ENCODE results near the gene CEP164. TPM values are rescaled to one million over a fixed set of nuclear protein-coding genes. Genes with fewer than 3 reads are reported as not detected.

CEP164 gene
- polyA plus RNA-seq, 1 of the 3 experiments (the other 2 are of a cell fraction): 27.7 TPM

- ChIA-PET POLR2A (no interaction called here), CTCF (interaction anchor here (1.1 kb wide), 2 partner anchors 43 to 47 kb away, joined by 3 read pairs; partner anchors contain the start of gene CEP164)
- no peak overlapping the region for H2AFZ ChIP-seq (ENCODE audit: low read depth)
- no peaks in the 10 kb centered on the region for H3K27me3 ChIP-seq (ENCODE audit: insufficient read depth)
- H3K27ac ChIP-seq (ENCODE audit: low read depth in 2 of 2, low read length in 1 of 2): no peak overlapping the region
- no peak for DNase-seq
- H3K36me3 ChIP-seq (replicated peaks in 1 of 2; ENCODE audit: control insufficient read depth in 1 of 2, insufficient read depth in 2 of 2, low read length in 1 of 2): peaks cover 22 to 50% of the 10 kb centered on the region in 2 experiments
- TF ChIP-seq SMC3 (IDR thresholded peaks at IDR 0.05; ENCODE audit: low read depth, low read length) (no peak), TAF1 (IDR thresholded peaks at IDR 0.05; ENCODE audit: borderline replicate concordance, low read depth, low read length) (no peak), RAD21 (IDR thresholded peaks at IDR 0.05; ENCODE audit: low read length) (no peak), GABPA (IDR thresholded peaks at IDR 0.05; ENCODE audit: low read depth) (no peak)
- 90% methylated on average over 8 of the region's 8 CpGs for WGBS (ENCODE audit: low lambda C conversion rate)
- no peaks in the 10 kb centered on the region for H3K9me2 ChIP-seq
- H3K9ac ChIP-seq: no peak overlapping the region
- H3K4me2 ChIP-seq: no peak overlapping the region
- no peaks in the 10 kb centered on the region for H3K9me3 ChIP-seq
- H3K4me3 ChIP-seq (ENCODE audit: low read depth in 2 of 2, low read length in 1 of 2): no peak overlapping the region
- H3K79me2 ChIP-seq (ENCODE audit: insufficient read depth): no peaks in the 10 kb centered on the region
- peaks cover 0 to 10% of the 10 kb centered on the region in 2 experiments; a peak in 1 of 4 replicates for H3K4me1 ChIP-seq (ENCODE audit: control insufficient read depth in 1 of 2, insufficient read depth in 2 of 2, low read depth in 1 of 2, low read length in 1 of 2)
- H3F3A ChIP-seq (replicated peaks; ENCODE audit: insufficient read depth): no peaks in the 10 kb centered on the region
- no peaks in the 10 kb centered on the region for H4K20me1 ChIP-seq (ENCODE audit: insufficient read depth)
Observed at GRCh38 chr11:117374316-117375055, 46.8 kb downstream of the CEP164 start.

GRCh38 chr11:117375960-117376359 is 48.3 kb downstream of the CEP164 start:
- CTCF ChIA-PET: interaction anchor here (1.3 to 1.6 kb wide), 2 partner anchors 433 to 443 kb away, joined by 4 read pairs; no protein-coding TSS in a partner anchor
- peaks cover 0 to 17% of the 10 kb centered on the region in 2 experiments; a peak in 1 of 4 replicates for H3K4me1 ChIP-seq (ENCODE audit: control insufficient read depth in 1 of 2, insufficient read depth in 2 of 2, low read depth in 1 of 2, low read length in 1 of 2)
- H3K79me2 ChIP-seq (ENCODE audit: insufficient read depth): no peaks in the 10 kb centered on the region
- no peaks in the 10 kb centered on the region for H3K27me3 ChIP-seq (ENCODE audit: insufficient read depth)
- H3F3A ChIP-seq (replicated peaks; ENCODE audit: insufficient read depth): no peaks in the 10 kb centered on the region
- no peak overlapping the region for H3K4me2 ChIP-seq
- no peak overlapping the region for H3K4me3 ChIP-seq (ENCODE audit: low read depth in 2 of 2, low read length in 1 of 2)
- no peaks in the 10 kb centered on the region for H3K9me2 ChIP-seq
- H3K36me3 ChIP-seq (replicated peaks in 1 of 2; ENCODE audit: control insufficient read depth in 1 of 2, insufficient read depth in 2 of 2, low read length in 1 of 2): peaks cover 26 to 52% of the 10 kb centered on the region in 2 experiments
- no peak overlapping the region for H3K27ac ChIP-seq (ENCODE audit: low read depth in 2 of 2, low read length in 1 of 2)
- POLR2A ChIA-PET: no interaction called here
- no peaks in the 10 kb centered on the region for H3K9me3 ChIP-seq
- no peak for DNase-seq
- TF ChIP-seq FOXJ3 (CRISPR knock-in tag; IDR thresholded peaks at IDR 0.05): no peak
- no peak for TF ChIP-seq EZH2phosphoT487 (IDR thresholded peaks at IDR 0.05; ENCODE audit: borderline replicate concordance, low read depth)
- TF ChIP-seq CTCF (IDR thresholded peaks at IDR 0.05): no peak
- TF ChIP-seq TCF12 (IDR thresholded peaks at IDR 0.05): no peak
- TF ChIP-seq GABPA (IDR thresholded peaks at IDR 0.05; ENCODE audit: low read depth): no peak
- TF ChIP-seq SMC3 (IDR thresholded peaks at IDR 0.05; ENCODE audit: low read depth, low read length): no peak
- no peak for TF ChIP-seq USF1 (IDR thresholded peaks at IDR 0.05; ENCODE audit: borderline replicate concordance, low read depth)
- no peak for TF ChIP-seq SIN3A (IDR thresholded peaks at IDR 0.05; ENCODE audit: borderline replicate concordance, low read depth, low read length)
- no peak for TF ChIP-seq PBX3 (IDR thresholded peaks at IDR 0.05)
- TF ChIP-seq NRF1 (IDR thresholded peaks at IDR 0.05; ENCODE audit: low read depth, low read length): no peak
- TF ChIP-seq RAD21 (IDR thresholded peaks at IDR 0.05; ENCODE audit: low read length): no peak
- TF ChIP-seq CHD2 (IDR thresholded peaks at IDR 0.05; ENCODE audit: low read length, partially characterized antibody): no peak
- no peak for TF ChIP-seq NFIC (IDR thresholded peaks at IDR 0.05; ENCODE audit: borderline replicate concordance)
- no peak for TF ChIP-seq POLR2AphosphoS5 (IDR thresholded peaks at IDR 0.05; ENCODE audit: low read depth, low read length)
- TF ChIP-seq, protein P1, sequence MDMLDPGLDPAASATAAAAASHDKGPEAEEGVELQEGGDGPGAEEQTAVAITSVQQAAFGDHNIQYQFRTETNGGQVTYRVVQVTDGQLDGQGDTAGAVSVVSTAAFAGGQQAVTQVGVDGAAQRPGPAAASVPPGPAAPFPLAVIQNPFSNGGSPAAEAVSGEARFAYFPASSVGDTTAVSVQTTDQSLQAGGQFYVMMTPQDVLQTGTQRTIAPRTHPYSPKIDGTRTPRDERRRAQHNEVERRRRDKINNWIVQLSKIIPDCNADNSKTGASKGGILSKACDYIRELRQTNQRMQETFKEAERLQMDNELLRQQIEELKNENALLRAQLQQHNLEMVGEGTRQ (IDR thresholded peaks at IDR 0.05; ENCODE audit: borderline replicate concordance, low read depth, low read length): no peak
- no peaks in the 10 kb centered on the region for H4K20me1 ChIP-seq (ENCODE audit: insufficient read depth)
- WGBS (ENCODE audit: low lambda C conversion rate): 92% methylated on average over 5 of the region's 5 CpGs
- H3K9ac ChIP-seq: no peak overlapping the region
- no peak overlapping the region for H2AFZ ChIP-seq (ENCODE audit: low read depth)
